HG02943 (cell line): ENCODE measurements around the gene PLA2G3.
"Not testable (repeated sequence)": the region's sequence is repeated elsewhere in the genome, so short reads cannot be mapped to it uniquely, and the experiment has no call there.

Experiments
- ATAC-seq: cut with Tn5 transposase; IDR thresholded peaks from one replicate; pipeline ENCODE4 v1.9.1; 2021; ENCODE audit warnings: mild to moderate bottlenecking, low read depth, moderate library complexity; ENCODE audit not compliant: unreplicated experiment

PLA2G3 gene

DNA sequence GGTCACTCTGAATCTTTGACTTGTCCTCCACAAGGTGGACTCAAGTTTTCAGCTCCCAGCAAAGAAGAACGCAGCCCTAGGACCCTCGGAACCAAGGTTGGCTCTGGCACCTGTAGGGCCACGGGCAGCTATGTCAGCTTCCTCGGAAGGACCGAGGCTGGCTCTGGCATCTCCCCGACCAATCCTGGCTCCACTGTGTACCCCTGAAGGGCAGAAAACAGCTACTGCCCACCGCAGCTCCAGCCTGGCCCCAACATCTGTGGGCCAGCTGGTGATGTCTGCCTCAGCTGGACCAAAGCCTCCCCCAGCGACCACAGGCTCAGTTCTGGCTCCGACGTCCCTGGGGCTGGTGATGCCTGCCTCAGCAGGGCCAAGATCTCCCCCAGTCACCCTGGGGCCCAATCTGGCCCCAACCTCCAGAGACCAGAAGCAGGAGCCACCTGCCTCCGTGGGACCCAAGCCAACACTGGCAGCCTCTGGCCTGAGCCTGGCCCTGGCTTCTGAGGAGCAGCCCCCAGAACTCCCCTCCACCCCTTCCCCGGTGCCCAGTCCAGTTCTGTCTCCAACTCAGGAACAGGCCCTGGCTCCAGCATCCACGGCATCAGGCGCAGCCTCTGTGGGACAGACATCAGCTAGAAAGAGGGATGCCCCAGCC, 15.4 kb downstream of the PLA2G3 start:
- no peak for ATAC-seq

DNA sequence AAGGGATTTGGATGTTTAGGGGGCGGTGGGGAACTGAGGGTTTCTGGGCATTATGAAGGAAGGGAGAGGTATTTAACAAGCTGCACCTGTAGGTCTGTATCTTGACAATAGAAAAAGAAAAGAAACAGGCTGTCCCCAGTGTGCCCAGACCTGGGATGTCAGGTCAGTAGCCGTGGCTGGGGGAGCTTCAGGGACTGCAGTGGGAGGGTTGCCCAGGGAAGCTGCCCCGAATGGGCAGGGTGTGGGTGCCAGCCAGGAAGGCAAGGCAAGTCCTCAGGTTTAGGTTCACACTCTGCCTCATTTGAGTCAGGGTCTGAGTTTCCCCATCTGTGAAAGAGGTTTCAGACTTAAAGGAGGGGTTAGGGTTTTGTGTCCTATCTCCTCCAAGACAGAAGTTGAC, 16.0 kb downstream of the PLA2G3 start:
- no peak for ATAC-seq

DNA sequence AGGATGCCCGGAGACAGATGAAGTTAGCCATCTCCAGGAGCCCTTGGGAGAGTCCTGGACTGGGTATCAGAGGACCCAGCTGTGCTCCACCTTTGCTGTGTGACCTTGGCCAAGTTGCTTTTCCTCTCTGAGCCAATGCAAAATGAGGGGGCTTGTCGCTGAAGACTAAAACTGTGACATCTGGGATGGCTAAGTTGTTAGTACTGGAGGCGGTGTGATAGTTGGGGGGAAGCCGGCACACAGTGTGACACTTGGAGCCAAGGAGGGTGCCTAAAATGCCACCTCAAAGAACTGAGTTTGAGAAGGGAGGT, 17.1 kb downstream of the PLA2G3 start:
- ATAC-seq: no peak

DNA sequence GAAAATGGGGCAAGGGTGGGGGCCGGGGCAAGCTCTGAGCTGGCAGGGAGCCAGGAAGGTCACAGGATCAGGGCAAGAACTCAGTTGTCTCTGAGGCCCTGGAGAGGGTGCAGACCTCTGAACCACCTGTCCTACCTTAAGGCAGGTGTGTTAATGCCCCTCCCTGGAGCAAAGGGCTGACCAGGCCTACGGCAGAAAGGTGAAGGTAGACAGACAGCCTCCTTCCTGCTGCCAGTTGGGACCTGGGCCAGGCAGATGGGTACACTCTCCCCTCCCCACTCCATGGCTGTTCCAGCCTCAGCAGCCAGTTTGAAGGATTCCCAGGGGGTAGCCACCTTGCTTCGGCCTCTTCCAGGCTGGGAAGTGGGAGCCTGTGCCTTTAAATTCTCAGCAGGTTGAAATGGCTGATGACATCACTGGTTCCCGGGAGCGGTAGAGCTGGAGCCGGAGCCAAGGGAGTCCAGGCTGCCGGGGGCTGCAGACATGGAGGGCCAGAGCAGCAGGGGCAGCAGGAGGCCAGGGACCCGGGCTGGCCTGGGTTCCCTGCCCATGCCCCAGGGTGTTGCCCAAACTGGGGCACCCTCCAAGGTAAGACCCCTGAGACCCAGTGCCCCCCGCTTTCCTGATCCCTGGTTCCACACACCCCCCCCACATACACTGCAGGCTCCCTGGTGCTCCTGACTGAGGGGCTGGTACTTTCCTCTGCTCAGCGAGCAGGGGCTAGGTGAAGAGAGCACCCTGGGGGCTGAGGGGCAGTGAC, 17.6 kb downstream of the PLA2G3 start, which contains the start of gene INPP5J:
Gene INPP5J (plus strand): TSS at position 435 of the 760 bp plus-strand sequence. CDS start 49 bp downstream, at position 484.
- no peak for ATAC-seq

DNA sequence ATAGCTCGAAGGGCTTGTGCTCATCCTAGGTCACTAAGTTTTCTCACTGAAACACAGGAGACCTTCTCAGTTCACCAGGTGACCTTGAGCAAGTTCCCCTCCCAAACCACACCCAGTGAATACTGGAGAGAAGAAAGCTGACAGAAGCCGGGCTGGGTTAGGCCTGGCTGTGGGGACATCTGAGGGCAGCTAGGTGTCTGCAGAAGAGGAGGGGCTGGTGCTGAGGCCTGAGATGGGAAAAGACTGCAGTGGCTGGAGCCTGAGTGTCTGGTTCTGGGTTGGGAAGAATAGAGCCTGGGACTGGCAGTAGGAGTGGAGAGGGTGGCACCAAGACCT, 18.1 kb downstream of the PLA2G3 start:
- no peak for ATAC-seq

DNA sequence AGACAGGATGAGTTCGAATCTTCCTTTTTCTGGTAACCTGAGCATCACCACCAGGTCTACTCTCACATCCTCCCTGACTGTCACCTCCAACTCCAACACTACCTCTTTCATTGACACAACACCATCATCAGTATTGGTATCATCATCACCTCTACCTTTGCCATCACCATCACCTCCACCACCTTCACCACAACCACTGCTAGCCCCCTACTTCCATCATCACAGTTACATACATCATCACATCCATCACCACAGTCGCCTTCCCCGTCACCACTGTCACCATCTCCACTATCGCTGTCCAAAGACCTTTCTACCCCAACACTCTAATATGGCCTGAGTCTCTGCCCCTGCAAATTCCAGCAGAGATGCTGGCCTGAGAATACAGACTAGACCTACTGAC, 18.9 kb downstream of the PLA2G3 start:
- ATAC-seq: no peak

DNA sequence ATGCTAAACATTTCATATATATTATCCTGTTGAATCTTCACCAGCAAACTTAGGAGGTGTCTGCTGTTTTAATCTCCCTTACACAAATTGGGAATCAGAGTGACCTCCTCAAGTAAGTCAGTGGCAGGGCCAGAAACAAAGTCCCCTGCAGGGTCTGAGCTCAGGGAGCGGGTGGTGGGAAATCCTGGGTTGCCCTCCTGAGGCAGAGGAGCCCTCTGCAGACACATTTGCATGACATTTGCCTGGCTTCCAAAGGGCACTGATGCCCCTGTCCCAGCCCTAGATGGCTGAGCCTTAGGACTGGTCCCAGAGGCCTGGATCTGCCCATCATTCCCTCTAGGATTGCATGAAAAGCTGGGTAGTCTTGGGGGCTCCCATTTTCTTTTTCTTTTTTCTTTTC, 19.7 kb downstream of the PLA2G3 start:
- ATAC-seq: no peak

DNA sequence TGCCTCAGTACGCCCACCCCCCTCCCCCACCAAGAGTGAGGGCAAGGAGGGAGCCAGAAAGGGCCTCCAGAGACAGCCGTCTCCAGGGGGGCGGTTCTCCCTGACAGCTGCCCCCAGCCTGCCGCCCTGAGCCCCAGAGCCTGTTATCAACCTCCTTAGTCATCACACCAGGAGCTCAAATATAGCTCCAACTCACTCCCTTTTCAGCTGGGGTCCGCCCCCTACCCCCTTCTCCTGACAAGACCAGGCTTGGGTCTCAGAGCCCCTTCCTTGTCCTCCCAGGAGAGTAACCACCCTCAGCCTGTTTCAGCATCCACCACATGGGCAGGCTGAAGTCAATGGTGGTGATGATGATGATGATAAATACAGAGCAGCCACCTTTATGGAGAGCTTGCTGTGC, 20.1 kb downstream of the PLA2G3 start:
- no peak for ATAC-seq

DNA sequence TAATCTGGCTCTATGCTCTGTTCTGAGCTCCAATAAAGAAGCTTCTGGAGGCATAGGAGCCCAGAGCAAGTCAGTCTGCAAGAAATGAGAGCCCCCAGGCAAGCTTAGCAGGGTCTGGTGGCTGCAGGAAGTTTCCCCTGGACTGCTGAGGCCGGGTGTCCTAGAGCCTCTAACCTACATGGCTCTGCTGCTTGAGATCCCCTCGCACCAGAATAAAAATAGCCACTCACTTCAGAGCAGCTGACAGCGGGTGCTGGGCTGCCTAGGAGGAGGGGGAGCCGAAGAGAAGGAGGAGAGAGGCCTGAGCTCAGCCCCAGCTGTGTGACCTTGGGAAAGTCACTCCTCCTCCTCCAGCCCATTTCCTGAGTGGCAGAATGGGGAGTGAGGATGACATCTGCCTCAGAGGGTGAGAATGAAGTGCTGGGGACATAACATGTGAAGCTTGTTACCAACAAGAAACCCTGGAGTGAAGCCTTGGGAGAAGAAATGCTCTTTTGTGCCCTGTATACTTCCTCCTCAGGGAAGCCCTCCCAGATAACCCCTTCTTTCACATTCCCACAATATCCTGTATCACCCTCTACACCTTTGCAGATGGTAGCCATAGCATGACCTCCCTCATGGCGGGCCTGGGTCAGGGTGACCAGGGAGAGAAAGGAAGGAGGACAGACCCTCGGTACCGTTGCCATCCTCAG, 21.1 kb downstream of the PLA2G3 start:
- ATAC-seq: no peak

DNA sequence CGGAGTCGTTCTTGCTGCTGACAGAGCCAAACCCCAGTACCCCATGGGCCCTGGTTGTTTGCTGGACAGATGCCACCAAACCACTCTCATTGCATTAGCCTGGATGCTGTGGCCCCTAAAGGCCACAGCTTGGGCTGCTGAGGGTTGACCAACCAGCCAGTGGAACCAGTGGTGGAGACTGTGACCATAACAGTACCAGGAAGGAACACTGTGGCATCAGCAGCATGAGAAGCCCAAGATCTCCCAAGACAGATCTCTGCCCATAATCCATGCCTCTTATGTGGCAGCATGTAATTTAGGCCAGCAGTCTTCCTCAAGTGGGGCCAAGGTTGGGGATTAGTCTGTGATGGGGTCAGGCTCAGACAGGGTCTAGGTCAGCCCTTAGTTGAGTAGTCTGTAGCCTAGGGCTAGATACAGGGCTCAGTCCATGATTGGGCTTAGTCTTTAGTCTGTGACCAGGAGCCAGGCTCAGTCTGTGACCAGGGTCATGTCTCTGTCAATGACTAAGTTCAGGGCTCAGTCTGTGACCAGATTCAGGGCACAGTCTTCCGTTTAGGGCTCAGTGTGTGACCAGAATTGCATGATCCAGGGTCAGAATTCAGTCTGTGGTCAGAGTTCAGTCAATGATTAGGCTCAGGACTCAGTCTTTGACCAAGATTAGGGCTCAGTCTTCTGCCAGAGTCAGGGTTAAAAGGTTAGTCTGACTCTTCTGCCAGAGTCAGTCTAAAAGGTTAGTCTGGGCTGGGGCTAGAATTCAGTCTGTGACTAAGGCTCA, 22.1 kb downstream of the PLA2G3 start:
- ATAC-seq: no peak

DNA sequence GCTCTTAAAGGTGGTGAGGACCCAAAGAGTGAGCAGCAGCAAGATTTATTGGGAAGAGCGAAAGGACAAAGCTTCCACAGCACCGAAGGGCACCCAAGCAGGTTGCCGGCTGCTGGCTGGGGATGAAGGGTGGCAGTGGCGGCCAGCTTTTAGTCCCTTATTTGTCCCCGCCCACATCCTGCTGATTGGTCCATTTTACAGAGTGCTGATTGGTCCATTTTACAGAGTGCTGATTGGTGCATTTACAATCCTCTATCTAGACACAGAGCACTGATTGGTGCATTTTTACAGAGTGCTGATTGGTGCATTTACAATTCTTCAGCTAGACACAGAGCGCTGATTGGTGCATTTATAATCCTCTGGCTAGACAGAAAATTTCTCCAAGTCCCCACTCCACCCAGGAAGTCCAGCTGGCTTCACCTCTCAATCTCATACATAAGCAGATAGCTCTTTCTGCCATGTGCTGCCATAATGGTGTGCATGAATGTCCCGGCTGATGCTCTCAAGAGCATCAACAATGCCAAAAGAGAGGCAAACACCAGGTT, 27.7 kb downstream of the PLA2G3 start:
- ATAC-seq: not testable (repeated sequence)

DNA sequence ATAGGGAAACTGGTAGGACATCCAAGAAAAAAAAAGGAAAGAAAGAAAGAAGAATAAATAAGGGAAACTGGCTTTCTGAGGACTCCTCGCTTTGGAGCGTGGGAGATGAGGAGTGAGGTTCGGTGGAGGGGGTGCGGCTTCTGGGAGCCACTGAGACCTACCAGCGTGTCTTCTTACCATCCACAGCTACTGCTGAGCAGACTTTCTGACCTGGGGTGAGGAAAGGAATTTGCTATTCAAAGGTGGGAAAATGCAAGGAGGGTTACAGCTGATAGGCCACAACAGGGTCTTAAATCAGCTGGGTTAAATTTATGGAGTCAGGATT, 32.5 kb downstream of the PLA2G3 start:
- peak; percentile 28 for ATAC-seq

DNA sequence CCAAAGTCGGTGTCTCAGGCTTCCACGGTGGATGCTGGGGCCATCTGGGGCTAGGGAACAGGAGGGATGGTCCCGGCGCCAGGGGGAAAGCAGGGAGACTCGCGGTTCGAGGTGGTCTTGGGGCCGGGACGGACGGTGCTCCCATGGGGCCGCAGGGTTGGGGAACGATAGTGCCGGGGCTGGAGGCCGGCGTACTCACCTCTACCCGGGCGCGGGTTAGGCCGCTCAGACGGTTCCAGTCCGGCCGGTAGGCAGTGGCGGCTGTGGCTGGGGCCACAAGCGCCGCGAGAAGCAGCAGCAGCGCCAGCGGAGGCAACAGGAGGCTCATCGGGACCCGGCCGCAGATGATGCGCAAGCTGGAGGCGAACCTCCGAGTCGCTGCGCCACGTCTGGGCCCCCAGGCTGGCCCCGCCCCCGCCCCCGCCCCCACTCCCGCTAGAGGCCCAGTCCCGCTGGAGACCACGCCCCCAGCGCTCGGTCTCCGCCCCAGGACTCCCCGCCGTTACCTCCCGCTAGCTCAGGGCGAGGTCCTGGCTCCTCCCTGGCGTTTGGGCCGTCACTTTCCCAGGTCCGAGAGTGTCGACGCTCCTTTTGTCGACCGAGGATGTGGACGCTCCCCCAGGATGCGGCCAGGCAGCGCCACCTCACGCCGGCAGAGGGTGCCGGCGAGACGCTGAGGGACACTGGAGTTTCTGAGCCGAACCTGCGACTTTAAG, 33.0 kb downstream of the PLA2G3 start, which contains the start of gene SELENOM:
Gene SELENOM (minus strand): TSS at position 391 of the 716 bp plus-strand sequence. CDS start 63 bp downstream, at position 328.
- ATAC-seq: peak; percentile 68

DNA sequence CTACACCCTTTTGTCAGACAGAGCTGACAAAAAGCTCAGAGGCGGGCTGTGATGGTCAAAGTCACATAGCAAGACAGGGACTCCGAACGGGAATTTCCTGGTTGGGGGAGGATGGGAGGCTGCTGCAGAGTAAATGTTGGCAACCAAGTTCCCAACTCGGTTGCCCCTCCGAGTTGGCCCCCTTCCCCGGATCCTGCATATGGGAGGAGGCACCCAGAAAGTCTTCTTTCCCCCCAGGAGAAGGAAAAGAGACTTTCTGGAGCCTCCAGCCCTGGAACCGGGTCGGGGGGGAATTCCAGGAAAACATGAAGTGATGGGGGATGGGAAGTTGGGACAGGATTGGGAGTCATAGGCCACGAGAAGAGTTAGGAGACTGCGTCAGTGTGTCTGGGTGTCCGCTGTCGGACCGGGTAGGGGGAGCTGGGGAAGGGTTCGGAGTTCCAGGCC, 33.6 kb downstream of the PLA2G3 start:
- no peak for ATAC-seq

DNA sequence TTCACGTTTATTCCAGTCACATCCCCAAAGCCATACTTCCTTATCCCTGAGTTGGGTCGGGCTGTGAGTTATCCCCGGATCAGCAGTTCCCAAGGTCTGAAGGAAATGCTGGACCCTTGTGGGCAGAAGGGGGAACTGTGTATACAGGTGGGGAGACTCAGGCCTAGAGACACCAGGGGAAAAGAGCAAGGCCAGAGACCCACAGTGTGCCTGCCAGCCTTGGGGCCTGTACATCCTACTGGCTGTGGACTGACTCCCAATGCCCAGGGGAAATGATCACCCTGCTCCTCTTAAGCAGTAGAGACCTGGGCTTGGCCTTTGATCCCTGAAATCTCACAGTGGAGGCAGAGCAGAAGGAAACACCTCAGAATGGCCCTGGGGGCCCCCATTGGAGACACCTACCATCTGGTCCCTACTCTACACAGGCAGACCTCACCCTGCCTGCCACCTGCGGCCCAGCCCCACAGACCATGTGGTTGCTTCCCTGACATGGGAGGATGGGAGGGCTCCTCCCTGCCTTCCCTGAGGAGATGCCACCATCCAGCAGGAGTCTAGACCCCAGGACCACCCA, 34.2 kb downstream of the PLA2G3 start:
- ATAC-seq: no peak

DNA sequence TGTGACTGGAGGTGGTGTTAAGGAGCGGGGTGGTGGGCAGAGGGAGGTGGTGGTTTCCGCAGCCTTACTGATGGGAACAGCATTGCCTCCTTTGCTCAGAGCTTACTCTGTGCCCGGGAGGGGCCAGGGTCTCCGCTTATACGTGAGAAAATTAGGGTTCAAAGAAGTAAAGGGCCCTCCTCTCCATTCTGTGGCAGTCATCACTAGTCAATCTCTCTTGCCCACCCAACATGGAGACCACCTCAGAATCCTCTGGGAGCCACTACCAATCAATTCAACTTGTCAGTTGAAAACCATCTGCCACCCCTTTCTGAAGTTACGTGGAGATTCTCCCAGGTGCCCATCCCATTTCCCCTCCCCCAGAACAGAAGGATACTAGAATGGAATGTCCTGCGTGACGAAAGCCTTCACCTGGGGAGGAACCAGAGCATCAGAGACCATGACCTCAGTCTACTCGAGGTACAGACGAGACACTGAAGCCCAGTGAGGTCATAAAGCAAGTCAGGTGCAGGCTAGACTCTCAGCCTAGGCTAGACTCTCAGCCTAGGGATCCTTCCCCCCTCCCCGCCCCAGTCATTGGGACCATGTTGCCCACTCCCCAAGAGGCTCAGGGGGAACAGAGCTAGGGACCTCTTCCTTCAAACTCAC, 34.9 kb downstream of the PLA2G3 start:
- no peak for ATAC-seq

DNA sequence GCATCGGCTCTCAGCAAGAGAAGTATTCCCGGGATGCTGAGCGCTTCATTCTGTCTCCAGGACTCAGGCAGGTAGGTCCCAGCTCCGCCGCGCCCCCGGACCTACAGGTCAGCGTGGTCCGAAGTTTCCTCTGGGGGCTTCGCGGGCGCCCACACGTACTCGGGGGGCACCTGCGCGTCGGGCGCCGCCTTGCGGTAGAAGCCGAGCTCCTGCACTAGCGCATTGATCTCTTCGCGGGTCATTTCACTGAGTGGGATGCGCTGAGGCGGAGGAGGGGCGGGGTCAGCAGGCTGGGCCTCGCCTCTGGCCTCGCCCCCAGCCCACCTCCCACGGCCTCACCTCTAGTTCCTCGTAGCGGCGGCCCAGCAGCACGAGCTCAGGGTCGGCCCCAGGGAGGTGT, 35.4 kb downstream of the PLA2G3 start:
- no peak for ATAC-seq

DNA sequence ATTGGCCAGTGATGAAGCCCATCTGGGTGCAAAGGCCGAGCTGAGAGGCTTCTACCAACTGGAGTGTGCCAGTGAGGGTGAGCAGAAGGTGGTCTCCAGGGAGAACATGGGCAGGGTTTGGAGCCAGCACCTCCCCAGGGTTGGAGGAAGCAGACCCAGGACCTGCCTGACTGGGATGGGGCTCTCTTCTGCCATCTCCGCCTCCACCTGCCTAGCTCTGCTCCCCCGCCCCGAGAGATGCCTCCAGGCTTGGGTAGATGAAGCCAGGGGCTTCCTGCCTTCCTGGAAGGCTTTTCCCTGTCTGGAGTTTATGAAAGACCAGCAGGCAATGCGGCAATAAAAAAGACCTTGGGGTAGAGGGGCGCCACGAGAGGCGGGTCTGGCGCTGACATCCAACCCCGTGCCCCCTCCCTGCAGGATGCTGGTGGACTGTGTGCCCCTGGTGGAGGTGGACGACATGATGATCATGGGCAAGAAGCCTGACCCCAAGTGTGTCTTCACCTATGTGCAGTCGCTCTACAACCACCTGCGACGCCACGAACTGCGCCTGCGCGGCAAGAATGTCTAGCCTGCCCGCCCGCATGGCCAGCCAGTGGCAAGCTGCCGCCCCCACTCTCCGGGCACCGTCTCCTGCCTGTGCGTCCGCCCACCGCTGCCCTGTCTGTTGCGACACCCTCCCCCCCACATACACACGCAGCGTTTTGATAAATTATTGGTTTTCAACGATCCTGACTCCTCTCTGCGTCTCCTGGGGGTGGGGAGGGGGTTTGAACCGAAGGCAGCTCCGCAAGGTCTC, 36.2 kb downstream of the PLA2G3 start:
- ATAC-seq: no peak
